NCI-H1105 treated with DMSO at 0.1 percent for 48 hours (cell line): ENCODE results near the gene KRR1.
"Not testable (repeated sequence)": the region's sequence is repeated elsewhere in the genome, so short reads cannot be mapped to it uniquely, and the experiment has no call there.

Experiments
- DNase-seq: peaks from one replicate; lab custom pipeline; 2025; lab: John Stamatoyannopoulos, UW

KRR1 gene

DNA sequence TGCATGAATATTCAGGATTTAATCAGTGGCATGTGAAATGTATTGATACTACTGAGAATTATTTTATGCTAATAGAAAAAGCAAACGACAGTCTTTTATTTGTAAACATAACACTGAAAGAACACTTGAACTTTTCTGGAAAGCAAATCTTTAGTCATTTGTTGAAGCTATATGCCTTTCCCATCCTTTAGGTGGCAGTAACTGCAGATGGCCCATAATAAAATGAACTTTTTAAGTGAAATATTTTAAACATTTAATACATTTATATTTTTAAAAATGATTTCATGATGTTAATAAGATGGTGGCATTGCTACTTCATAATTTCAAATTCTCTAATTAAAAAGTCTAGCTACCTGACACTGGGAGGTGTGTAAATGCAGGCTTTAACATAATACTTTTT lies 13.9 kb upstream of the KRR1 start:
- no peak for DNase-seq

DNA sequence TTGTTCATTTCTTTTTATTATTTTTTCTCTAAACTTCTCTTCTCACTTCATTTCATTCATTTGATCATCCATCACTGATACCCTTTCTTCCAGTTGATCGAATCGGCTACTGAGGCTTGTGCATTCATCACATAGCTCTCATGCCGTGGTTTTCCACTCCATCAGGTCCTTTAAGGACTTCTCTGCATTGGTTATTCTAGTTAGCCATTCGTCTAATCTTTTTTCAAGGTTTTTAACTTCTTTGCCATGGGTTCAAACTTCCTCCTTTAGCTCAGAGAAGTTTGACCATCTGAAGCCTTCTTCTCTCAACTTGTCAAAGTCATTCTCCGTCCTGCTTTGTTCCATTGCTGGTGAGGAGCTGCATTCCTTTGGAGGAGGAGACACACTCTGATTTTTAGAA lies 10.7 kb upstream of the KRR1 start:
- not testable (repeated sequence) for DNase-seq

DNA sequence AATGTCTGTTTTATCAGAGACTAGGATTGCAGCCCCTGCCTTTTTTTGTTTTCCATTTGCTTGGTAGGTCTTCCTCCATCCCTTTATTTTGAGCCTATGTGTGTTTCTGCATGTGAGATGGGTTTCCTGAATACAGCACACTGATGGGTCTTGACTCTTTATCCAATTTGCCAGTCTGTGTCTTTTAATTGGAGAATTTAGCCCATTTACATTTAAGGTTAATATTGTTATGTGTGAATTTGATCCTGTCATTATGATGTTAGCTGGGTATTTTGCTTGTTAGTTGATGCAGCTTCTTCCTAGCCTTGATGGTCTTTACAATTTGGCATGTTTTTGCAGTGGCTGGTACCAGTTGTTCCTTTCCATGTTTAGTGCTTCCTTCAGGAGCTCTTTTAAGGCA lies 9.8 kb upstream of the KRR1 start:
- not testable (repeated sequence) for DNase-seq

DNA sequence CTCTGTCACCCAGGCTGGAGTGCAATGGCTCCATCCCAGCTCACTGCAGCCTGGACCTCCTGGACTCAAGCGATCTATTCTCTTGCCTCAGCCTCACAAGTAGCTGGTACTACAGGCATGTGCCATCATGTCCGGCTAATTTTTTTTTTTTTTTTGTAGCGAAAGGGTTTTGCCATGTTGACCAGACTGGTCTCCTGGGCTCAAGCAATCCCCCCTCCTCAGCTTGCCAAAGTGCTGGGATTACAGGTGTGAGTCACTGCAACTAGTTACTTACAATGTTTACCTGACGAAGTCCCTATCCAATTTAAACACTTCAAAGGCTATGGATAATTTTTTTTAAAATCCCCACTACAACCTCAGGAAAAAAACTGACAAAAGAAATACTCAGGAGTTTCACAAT lies 1.8 kb downstream of the KRR1 start:
- DNase-seq, result no peak

DNA sequence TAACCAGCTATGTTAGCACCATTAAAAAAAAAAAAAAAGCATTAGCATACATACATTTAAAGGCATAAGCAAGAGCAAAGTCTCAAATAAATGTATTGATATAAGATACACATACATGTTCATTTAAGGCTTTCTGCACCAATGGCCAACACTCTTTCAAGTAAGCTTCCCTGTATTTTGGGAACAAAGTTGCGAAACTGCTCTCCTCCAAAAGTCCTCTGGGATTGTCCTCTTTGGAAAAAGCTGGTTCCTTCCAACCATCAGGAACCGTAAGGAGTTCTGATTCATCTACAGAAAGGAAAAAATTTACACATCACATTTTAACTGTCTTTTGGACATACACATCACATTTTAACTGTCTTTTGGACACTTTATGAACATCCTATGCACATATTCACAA lies 3.2 kb downstream of the KRR1 start:
- DNase-seq, result no peak

DNA sequence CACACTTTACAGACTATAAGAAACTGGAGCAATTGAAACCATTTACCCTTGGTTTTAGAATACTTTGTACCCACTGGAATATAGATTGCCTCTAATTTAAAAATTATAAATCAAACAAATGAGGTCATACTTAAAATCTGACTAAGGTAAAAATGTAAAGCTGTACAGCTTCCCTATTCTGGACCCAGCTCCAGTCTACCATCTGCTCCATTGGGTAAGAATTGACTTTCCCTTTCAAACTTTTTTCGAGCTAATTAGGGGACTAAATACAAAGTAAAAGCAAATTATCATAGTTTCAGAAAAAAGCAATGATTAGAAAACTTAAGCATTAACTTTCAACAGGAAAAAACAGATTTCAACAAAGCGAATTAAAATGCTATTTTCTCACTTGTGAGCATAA lies 4.3 kb downstream of the KRR1 start:
- DNase-seq, result no peak

DNA sequence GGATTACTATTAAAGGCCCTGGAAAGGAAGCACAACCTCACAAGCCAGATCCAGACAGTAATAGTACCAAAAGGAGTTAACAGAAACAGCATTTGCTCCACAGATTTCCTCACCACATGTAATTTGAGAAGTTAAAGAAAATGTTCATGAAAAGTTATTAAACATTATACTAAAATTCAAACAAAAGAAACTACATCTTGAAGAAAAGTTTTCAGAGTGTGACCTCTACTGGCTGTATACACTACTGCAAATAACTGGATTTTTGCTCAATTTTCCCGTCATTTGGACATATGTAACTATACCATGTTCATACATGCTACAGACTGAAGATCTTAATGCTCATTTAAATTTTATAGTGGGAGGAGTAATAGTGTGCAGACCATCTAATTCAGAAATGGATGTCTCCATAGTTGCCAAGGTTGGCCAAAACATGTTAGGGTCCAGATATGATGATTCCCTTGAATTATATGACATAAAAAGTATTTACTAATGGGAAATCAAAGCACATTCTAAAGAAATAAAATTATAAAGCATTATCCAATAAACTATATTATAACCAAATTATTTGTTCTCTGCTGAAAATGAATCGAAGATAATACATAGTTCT lies 5.6 kb downstream of the KRR1 start:
- DNase-seq, result peak; percentile 13

DNA sequence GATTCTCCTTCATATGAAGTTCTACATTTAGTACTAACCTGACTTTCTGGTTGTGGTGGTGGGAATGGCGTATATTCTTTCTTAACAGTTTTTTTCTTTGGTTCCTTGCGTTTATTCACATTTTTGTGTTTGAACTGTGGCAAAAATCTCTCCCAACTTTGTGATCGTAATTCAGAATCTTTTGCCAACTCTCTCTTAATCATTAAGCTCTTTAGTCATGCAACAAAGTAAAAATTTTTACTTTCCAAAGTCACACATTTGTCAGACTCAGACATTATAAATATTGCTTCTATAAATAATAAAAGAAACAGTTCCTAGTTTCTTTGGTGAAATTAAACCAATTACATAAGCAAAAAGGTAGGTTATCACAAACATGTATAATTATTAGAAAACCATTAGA lies 7.5 kb downstream of the KRR1 start:
- no peak for DNase-seq

DNA sequence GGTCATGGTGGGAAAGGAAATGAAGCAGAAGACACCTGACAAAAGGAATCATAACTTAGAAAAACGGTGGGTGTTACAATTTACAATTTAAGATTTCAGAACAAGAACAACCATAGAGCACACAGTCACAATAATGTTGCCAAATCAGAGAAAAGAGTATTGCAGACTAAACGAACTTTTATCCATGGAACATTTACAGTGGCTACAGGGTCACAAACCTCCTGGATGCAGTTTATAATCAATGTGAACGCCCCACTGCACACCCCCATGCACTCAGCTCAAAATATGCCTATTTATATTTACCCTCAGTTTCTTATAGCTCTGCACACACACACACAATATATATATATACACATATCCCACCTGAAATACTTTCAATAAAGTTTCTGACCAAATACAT lies 8.0 kb downstream of the KRR1 start:
- no peak for DNase-seq

DNA sequence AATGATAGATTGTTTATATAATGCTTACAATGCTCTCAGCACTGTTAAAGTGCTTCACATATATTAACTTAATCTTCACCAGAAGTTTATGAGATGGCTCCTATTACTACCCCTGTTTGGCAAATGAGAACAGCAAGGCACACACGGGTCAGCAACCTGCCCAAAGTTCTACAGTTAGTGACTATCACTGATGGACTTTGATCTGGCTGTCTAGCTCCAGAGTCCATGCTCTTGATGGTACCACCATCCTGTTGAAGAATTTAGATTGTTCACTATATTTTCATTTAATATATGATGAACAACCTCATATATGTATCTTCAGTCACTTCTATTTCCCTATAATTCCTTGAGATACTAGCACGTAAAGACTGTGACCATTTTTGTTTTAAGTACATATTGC lies 20.2 kb downstream of the KRR1 start:
- no peak for DNase-seq

DNA sequence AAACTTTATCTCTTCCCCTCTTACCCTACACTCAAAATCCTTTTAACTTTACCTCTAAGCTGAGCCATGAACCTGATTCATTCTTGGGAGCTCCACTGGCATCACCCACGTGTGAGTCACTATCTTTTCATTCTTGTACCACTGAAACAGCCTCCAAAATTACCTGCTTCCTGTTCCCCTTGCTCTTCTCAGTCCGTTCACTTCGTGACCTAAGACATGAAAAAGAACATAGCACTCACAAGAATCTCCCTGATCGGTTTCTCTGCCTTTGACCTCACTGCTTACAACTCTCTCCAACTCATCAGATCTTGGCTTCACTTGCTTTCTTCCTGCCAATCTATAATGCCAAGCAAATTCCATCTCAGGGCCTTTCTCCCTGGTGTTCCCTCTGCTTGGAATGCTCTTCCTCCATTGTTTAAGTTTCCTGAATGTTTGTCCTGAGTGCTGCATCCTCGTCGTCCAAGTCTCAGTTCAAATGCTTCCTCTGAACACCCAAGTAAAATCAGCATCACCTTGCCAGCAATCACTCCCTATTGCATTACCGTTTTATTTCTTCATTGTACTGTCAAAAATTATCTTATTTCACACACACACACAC lies 21.7 kb downstream of the KRR1 start:
- DNase-seq, result no peak

DNA sequence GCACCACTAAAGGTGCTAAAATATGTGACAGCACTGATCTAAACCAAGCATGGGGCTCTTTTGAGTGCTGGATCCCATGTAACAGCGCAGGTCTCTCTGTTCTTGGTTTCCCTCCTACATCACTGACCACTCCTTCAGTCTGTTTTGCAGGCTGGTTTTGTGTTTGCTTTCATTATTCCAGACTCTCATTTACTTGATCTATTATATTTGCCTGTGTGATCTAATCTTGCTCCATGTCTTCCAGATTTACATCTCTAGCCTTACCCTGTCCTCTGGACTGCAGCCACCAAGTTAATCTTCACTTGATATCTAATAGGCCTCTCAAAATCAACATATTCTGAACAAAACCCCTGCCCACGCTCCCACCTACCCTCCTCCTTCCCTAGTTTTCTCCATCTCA lies 22.2 kb downstream of the KRR1 start:
- DNase-seq, result no peak

DNA sequence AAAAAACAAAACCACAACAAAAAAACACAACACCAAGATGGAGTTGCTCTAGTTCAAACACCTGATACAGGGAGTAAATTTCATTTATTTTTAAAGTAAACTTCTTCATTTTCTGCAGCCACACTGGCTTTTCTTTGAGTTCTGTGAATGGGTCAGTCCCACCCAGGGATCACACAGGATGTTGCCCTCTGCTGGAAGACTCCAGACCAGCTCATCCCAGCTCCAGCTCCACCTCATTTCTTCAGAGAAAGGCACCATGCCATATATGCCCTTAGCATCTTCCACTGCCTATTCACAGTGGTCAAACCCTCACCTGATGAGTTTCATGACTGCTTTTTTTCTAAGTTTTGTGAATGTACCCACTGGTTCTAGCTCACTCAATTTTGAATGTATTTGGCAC lies 22.9 kb downstream of the KRR1 start:
- DNase-seq, result no peak

DNA sequence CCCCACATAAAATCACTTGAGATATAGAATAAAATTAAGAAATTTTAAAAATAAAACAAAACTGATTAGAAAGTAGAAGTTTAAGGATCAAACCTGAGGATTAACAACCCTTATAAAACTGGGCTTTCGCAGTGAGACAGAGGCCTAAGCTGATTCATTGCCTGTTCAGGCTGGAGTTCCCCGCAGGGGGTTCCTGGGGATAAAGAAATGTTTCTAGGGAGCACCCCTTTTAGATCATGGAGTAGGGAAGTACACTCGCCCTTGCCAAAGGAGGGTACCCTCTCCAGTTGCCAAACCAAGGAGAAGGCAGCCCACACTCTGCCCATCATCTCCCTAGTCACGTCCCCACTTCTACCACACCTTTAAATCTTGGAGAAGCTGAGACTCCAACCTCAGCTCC lies 24.1 kb downstream of the KRR1 start:
- DNase-seq, result no peak

DNA sequence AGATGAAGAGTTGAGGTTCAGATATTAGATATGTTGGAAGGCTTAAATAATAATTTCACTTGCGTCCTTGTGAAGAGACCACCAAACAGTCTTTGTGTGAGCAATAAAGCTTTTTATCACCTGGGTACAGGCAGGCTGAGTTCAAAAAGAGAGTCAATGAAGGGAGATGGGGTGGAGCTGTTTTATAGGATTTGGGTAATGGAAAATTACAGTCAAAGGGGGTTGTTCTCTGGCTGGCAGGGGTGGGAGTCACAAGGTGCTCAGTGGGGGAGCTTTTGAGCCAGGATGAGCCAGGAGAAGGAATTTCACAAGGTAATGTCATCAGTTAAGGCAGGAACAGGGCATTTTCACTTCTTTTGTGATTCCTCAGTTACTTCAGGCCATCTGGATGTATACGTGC lies 27.0 kb downstream of the KRR1 start:
- DNase-seq, result not testable (repeated sequence)

DNA sequence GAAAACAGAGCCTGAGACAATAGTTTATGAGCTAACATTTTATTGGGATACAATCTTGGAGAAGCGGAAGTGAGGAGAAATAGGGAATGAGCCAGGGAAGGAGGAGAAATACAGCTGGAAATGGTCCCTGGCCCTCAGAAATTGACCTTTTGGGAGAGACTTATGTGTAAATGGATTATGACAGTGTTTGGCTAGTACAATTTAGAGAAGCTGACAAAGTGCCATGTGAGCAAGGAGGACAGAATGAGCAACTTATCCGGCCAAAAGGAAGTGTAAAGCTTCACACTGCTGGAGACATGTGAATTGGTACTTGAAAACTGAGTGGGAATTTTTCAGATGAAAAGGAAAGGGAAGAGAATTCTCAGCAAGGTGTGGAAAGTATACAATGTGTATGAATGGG lies 28.0 kb downstream of the KRR1 start:
- DNase-seq, result no peak

DNA sequence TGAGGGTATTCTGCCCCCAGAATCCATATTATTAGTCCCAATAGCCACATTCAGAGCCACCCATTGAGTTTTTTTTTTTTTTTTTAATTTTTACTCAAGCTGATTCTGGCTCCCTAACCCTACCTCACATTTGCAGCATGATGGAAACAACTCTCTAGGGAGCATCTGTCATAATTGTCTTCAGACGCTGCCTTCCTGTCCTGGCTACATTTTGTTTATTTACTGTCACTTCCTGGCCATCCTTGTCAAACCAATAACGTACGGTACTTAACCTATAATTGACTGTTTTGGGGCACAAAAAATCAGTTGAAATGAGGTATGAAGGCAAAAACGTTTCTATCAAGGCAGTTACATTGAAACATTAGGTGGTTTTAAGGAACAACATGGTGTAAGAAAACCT lies 28.8 kb downstream of the KRR1 start:
- no peak for DNase-seq

DNA sequence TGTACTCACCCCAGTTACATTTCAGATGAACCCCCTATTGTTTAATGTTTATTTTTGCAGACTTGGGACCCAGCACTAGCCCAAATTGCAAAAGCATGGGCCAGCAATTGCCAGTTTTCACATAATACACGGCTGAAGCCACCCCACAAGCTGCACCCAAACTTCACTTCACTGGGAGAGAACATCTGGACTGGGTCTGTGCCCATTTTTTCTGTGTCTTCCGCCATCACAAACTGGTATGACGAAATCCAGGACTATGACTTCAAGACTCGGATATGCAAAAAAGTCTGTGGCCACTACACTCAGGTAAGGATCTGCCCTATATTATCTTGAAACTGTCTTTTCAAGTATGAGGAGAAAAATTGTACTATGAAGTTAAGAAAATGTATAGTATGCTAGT lies 29.6 kb downstream of the KRR1 start:
- no peak for DNase-seq

DNA sequence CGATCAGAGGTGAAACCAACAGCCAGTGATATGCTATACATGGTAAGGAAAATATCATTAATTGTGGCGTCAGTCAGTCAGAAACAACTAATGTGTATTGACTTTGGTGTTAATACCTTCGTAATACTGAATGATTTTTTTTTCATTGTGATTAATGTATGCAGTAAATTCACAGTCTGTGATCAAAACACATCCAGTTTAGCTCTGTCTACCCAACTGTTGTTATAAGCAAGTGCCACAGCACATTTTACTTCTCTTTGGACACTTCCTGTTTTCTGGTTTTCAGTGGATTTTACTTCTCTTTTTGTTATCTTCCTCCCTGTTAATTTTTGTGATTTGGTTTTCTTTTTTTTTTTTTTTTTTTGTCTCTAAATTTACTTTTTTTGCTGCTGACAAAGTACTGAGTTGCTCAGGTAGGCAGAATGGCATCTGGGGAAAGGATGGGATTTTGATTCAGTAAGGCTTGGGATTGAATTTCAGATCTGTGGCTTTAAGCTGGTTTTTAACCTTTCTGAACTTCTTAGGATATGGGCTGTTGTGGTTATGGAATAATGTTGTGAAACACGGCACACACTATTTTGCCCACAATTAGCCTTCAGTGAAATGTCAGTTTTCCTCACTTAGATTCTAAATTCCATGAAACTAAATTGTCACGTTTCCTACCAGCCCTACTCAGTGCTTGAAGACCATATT lies 30.2 kb downstream of the KRR1 start:
- DNase-seq, result no peak

DNA sequence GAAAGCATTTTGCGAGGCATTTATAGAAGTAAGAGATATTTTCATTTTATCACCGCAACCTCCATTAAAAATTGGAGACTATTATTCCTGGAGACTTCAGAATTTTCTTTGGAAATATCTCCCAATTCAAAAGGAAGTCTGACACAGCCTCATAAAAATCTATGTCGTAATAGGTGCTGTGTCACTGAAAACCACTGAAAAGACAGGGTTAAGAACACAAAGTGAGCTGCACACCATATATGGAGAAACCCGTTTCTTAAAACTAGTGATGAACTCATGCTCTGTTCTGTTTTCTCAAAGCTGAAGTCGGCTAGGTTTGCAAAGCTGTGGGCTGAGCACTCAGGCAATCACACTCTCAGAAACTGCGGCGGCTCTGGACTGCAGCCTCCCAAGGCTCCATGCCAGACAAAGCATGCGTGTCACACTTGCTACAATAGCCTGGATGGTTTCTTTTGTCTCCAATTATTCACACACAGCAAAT lies 30.9 kb downstream of the KRR1 start, which contains the start of gene GLIPR1:
GLIPR1 (plus strand) TSS at position 287 of the 481 bp plus-strand sequence; CDS start at position 413, 126 bp downstream.
- no peak for DNase-seq

DNA sequence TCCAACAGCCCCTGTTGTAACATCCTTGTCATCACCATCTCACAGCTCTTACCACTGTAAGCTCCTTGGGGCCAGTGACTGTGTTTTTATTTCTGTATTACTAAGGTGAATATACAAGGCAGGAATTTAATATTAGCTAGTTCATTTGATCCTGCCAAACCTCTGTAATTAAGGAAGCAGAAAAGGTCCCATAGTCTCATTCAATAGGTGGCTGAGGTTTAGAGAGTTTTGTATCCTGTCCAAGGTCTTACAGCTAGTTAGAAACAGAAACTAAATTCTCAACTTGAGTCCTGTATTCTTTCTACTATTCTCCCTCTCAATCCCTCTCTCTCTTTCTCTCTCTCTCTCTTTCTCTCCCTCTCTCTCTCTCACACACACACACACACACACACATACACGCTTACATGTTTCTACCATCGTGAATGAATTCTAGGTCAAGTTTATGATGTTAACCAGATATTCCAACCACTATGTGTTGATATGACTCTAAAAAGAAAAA lies 31.4 kb downstream of the KRR1 start:
- DNase-seq, result no peak

DNA sequence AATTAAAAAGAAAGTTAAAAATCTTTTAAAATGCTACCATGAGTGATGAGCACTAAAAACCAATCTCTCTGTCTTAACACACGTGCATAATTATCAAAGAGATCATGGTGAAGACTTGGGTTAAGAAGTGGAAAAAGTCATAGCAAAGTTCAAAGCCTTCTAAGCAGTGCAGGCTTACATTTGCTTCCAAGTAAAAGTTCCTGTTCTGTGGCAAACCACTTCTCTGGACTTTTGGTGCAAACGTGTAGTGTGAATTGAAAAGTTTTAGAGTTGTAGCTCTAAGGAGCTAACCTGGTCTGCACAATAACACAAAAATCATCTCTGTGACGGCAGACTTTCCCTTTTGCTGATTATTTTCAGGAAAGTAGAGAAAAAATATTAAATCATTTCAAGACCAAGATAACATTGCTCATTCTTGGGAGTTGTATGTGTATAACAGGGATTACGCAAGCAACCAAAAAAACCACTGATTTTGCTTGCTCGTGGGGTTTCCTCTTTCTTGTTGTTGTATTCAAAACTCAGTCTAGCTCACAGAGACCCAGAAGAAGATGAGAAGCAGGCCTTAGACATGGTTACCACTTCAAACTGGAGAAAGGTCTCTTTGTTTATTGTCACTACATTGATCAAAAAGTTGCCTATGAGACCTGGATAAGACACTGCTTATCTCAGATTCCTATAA lies 33.2 kb downstream of the KRR1 start:
- no peak for DNase-seq

DNA sequence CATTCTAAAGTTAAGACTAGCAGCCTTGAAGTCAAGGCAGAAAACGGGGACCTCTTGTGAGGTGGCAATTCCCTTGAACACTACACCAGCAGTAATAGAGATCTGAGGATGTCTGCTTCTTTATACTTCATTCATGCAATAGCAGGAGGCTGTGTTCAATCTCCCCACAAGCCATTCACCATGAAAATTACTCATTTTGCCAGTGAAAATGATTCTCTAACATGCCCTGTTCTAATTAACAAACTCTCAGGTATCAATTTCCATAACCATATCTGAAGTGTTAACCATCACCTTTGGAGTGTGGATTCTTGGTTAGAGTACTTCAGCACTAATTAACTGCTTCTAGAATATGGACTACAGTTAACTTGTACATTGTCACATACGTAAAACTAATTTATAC lies 34.3 kb downstream of the KRR1 start:
- DNase-seq, result no peak
